ENCODE measurements around the gene CXCL1.

Gene CXCL1

GRCh38 chr4:73844345-73844744, 24.8 kb upstream of the CXCL1 start:
- no peak for TF ChIP-seq CTCF (conservative IDR thresholded peaks at IDR 0.05)
- H3K27ac ChIP-seq: no peak overlapping the region

- no peak for TF ChIP-seq CTCF (conservative IDR thresholded peaks at IDR 0.05)
- no peak overlapping the region for H3K27ac ChIP-seq
These were observed 24.4 kb upstream of the CXCL1 start for GRCh38 chr4:73844806-73845205.

- no peak for TF ChIP-seq CTCF (conservative IDR thresholded peaks at IDR 0.05)
- no peak overlapping the region for H3K27ac ChIP-seq
These were observed 21.5 kb upstream of the CXCL1 start for GRCh38 chr4:73847526-73848182.

- TF ChIP-seq CTCF (conservative IDR thresholded peaks at IDR 0.05): no peak
- no peak overlapping the region for H3K27ac ChIP-seq
These were observed 20.9 kb upstream of the CXCL1 start for GRCh38 chr4:73848183-73848777.

- H3K27ac ChIP-seq: no peak overlapping the region
- TF ChIP-seq CTCF (conservative IDR thresholded peaks at IDR 0.05): no peak
These were observed 18.8 kb upstream of the CXCL1 start for GRCh38 chr4:73850261-73850970.

GRCh38 chr4:73851293-73851692, 17.9 kb upstream of the CXCL1 start:
- no peak overlapping the region for H3K27ac ChIP-seq
- no peak for TF ChIP-seq CTCF (conservative IDR thresholded peaks at IDR 0.05)

GRCh38 chr4:73852771-73853170, 16.4 kb upstream of the CXCL1 start:
- peak overlapping the region; percentile 17; the same call in 1 of the 2 replicates for H3K27ac ChIP-seq
- no peak for TF ChIP-seq CTCF (conservative IDR thresholded peaks at IDR 0.05)
